Ishikawa (cell line): Measurements from ENCODE around the gene DYNLL2.

ENCODE experiments used
- CEBPB ChIP-seq: IDR thresholded peaks from 2 replicates; pipeline ENCODE4 v1.6.1; 2012
- CREB1 ChIP-seq: IDR thresholded peaks from 2 replicates; pipeline ENCODE4 v1.6.1; 2012; ENCODE audit warnings: low read depth
- EGR1 ChIP-seq: IDR thresholded peaks from 2 replicates; pipeline ENCODE4 v1.6.1; 2012
- EP300 ChIP-seq: IDR thresholded peaks from 2 replicates; pipeline ENCODE4 v1.6.1; 2012; ENCODE audit warnings: borderline replicate concordance
- FOXM1 ChIP-seq: IDR thresholded peaks from 2 replicates; pipeline ENCODE4 v1.6.1; 2012; ENCODE audit warnings: low read depth, borderline replicate concordance
- NFIC ChIP-seq: IDR thresholded peaks from 2 replicates; pipeline ENCODE4 v1.6.1; 2012
- RAD21 ChIP-seq: IDR thresholded peaks from 2 replicates; pipeline ENCODE4 v1.6.1; 2012; ENCODE audit warnings: low read depth
- TAF1 ChIP-seq: IDR thresholded peaks from 2 replicates; pipeline ENCODE4 v1.6.1; 2012; ENCODE audit warnings: low read depth, mild to moderate bottlenecking
- TCF12 ChIP-seq: IDR thresholded peaks from 2 replicates; pipeline ENCODE4 v1.6.1; 2012; ENCODE audit warnings: low read depth
- TEAD4 ChIP-seq: IDR thresholded peaks from 2 replicates; pipeline ENCODE4 v1.6.1; 2012
- USF1 ChIP-seq: IDR thresholded peaks from 2 replicates; pipeline ENCODE4 v1.6.1; 2012
- YY1 ChIP-seq: IDR thresholded peaks from 2 replicates; pipeline ENCODE4 v1.6.1; 2012; ENCODE audit warnings: low read depth
- ZBTB7A ChIP-seq: IDR thresholded peaks from 2 replicates; pipeline ENCODE4 v1.6.1; 2012; ENCODE audit warnings: low read depth
- TF ChIP-seq, protein P1 (sequence below): IDR thresholded peaks from 2 replicates; pipeline ENCODE4 v1.6.1; 2012
- TF ChIP-seq, protein P2 (sequence below): IDR thresholded peaks from 2 replicates; pipeline ENCODE4 v1.6.1; 2012; ENCODE audit warnings: low read depth, mild to moderate bottlenecking

Gene DYNLL2

DNA sequence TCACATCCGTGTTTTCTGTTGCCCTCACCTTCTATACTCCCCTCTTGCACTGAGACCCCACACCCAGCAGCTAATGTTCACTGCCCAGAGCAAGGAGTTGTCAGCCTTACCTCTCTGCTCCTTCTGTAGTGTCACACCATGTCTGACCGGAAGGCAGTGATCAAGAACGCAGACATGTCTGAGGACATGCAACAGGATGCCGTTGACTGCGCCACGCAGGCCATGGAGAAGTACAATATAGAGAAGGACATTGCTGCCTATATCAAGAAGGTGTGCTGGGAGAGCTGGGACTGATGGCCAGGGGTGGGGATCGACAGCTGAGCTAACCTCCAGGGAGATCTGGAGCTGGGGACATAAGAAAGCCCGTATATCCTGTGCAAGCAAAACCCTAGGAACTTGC is 3.7 kb downstream of the DYNLL2 start:
- TF ChIP-seq RAD21, result no peak
- TF ChIP-seq, protein P1, sequence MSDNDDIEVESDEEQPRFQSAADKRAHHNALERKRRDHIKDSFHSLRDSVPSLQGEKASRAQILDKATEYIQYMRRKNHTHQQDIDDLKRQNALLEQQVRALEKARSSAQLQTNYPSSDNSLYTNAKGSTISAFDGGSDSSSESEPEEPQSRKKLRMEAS, result no peak
- TF ChIP-seq EGR1, result no peak
- TF ChIP-seq USF1, result no peak
- TF ChIP-seq ZBTB7A, result no peak
- TF ChIP-seq YY1, result no peak
- TF ChIP-seq CEBPB, result no peak
- no peak for TF ChIP-seq TCF12

DNA sequence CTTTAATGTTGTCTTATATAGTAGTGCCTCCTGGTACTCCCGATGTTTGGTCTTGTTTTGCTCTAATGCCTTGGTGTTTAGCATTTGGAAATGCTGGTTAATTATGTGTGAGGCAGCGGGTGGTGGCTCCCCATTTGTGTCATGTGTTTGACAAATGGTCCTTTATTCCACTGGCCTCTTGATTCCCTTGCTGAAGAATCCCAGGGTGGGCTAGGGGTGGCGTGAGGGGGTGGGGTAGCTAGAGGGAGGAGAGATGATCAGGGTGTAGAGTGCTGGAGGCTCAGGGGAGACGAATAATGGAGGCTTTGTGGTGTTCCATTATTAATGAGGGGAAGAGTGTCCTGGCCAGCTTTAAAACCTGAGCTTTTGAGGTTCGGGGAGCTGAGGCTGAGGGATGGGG is 5.4 kb downstream of the DYNLL2 start:
- TF ChIP-seq FOXM1 (no peak), RAD21 (no peak), USF1 (no peak), TAF1 (no peak), TEAD4 (no peak), TCF12 (no peak), EGR1 (no peak), ZBTB7A (no peak), CEBPB (no peak), EP300 (no peak), CREB1 (no peak), NFIC (no peak)
- TF ChIP-seq, protein P2, sequence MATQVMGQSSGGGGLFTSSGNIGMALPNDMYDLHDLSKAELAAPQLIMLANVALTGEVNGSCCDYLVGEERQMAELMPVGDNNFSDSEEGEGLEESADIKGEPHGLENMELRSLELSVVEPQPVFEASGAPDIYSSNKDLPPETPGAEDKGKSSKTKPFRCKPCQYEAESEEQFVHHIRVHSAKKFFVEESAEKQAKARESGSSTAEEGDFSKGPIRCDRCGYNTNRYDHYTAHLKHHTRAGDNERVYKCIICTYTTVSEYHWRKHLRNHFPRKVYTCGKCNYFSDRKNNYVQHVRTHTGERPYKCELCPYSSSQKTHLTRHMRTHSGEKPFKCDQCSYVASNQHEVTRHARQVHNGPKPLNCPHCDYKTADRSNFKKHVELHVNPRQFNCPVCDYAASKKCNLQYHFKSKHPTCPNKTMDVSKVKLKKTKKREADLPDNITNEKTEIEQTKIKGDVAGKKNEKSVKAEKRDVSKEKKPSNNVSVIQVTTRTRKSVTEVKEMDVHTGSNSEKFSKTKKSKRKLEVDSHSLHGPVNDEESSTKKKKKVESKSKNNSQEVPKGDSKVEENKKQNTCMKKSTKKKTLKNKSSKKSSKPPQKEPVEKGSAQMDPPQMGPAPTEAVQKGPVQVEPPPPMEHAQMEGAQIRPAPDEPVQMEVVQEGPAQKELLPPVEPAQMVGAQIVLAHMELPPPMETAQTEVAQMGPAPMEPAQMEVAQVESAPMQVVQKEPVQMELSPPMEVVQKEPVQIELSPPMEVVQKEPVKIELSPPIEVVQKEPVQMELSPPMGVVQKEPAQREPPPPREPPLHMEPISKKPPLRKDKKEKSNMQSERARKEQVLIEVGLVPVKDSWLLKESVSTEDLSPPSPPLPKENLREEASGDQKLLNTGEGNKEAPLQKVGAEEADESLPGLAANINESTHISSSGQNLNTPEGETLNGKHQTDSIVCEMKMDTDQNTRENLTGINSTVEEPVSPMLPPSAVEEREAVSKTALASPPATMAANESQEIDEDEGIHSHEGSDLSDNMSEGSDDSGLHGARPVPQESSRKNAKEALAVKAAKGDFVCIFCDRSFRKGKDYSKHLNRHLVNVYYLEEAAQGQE, result no peak
- TF ChIP-seq, protein P1, result no peak

- TF ChIP-seq ZBTB7A (no peak), USF1 (no peak), FOXM1 (no peak), TCF12 (no peak), EGR1 (no peak), TAF1 (no peak), CREB1 (no peak)
- TF ChIP-seq, protein P1, result no peak
- TF ChIP-seq, protein P2, result no peak
Measured at GRCh38 chr17:58089111-58089510, 5.9 kb downstream of the DYNLL2 start.

DNA sequence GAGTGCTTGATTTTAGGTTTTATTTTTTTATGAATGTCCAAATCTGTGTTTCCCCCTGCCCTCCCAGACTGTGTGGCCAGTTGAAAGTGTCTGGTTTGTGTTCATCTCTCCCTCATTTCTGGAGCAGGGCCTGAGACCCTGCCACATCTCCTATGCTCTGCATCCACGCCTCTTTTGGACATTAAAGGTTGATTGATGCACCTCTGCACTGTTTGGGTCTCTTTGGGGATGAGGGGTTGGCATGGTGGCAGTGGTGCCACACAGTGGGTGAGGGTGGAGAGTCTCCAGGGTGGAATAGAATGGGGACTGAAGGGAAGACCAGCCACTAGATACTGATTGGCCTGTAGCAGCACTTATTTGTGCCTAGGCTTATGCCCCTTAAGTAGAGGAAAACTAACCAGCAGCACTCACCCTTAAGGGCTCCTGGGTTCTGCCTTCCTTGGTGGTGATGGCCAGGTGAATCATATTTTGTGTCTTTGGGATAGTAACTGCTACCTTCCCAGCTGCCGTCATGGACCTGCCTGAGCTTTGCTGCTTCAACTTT is 7.9 kb downstream of the DYNLL2 start:
- TF ChIP-seq TEAD4 (no peak), EP300 (no peak), CREB1 (no peak), TCF12 (no peak), RAD21 (no peak), ZBTB7A (no peak), CEBPB (no peak), EGR1 (no peak), USF1 (no peak), TAF1 (no peak), YY1 (no peak), FOXM1 (no peak), NFIC (no peak)
- TF ChIP-seq, protein P1, result no peak
- TF ChIP-seq, protein P2, result no peak
